Measurements from ENCODE around the gene FFAR1. TPM values are rescaled to one million over a fixed set of nuclear protein-coding genes. Genes with fewer than 3 reads are reported as not detected.

The FFAR1 gene, protein sequence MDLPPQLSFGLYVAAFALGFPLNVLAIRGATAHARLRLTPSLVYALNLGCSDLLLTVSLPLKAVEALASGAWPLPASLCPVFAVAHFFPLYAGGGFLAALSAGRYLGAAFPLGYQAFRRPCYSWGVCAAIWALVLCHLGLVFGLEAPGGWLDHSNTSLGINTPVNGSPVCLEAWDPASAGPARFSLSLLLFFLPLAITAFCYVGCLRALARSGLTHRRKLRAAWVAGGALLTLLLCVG (N-terminal part only)
- total RNA-seq, result not detected

DNA sequence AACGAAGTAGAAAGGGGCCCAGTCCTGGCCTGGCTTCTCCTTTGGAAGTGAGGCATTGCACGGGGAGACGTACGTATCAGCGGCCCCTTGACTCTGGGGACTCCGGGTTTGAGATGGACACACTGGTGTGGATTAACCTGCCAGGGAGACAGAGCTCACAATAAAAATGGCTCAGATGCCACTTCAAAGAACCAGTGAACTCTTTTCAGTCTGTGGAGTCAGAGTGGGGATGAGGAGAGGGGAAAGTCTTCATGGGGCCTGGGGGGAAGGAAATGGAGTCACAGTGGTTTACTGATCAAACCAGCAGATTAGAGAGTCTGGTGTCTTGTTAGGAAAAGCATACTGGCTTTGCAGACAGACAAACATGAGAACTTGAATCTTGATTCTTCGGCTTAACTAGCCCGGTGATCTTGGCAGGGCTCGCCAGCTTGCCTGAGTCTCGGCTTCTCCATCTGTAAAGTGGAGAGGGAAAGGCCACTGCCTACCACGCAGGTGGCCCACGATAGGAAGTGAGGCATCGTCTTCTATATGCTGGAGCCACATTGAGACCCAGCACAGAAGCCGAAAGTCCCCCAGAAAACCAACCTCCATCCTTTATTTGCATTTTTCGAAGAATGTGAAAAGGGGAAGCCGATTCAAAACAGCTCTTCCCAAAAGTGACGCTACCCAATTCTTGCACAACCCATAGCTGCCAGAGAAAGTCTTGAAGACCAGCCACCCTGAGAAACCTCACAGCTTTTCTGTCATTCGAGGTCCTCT, at the start of gene FFAR1:
TSS of gene FFAR1 (plus strand) at position 732 of the 759 bp plus-strand sequence. CDS start 3,650 bp downstream, outside the sequence.

DNA sequence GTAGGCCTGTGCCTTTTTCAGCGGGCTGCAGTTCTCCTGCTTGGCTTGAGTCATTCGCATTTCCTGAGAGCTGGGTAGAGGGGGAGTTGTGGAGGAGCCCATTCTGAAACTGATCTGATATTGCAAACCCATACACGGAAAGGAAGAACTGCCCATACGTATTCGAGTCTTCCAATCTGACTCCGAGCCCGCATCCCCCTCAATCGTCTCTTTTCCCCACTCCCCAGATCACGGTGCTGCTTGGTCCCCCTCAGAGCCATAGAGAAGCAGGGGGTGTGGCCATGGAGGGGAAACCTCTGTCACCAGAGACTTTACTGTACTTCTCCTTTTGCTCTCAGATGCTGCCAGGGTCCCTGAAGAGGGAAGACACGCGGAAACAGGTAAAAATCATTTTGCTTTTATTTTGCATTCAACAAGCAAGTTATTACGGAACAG, 18.8 kb upstream of the FFAR1 start, which contains the start of gene CD22:
TSS of gene CD22 (plus strand) at position 337 of the 435 bp plus-strand sequence. CDS start 2,854 bp downstream, outside the sequence.

DNA sequence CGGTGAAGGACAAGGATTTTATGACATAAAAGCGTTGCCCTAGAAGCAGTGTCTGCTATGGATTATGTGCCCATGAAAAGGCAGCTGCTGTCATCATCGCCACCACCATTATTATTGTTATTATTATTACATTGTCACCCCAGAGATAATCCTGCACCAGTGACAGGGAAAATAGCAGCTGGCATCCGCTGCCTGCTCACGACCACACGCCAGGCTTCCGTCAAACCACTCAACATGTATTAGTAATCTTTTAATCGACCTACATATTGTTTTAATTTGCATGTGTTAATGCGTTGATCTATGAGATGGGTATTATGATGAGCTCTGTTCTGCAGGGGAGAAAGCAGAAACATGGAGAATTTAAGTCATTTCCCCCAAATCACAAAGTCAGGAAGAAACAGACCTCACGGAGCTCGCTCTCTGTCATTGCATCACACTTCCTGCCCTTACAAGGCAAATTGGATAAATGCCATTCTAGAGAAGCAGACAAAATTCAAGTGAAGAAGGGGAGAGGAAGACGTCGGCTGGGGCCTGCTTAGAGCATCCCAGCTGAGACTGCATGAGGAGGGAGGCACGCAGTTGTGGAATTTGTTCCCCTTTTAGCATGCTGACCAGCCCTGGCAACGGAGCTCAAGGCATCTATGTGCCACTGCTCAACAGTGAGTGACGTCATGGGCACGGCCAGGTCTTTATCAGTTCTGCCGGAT, 10.3 kb downstream of the FFAR1 start, which contains the start of gene FFAR3:
TSS of gene FFAR3 (plus strand) at position 594 of the 707 bp plus-strand sequence. CDS start 431 bp downstream, outside the sequence.

DNA sequence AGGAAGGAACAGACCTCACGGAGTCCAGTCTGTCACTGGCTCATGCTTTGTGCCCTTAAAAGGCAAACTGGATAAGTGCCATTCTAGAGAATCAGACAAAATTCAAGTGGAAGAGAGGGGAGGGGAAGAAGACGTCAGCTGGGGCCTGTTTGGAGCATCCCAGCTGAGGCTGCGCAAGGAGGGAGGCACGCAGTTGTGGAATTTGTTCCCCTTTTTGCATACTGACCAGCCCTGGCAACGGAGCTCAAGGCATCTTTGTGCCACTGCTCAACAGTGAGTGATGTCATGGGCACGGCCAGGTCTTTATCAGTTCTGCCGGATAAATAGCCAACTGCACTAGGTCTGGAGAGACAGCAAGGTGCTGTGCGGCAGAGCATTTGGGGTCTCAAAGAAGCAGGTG, 23.0 kb downstream of the FFAR1 start, which contains the start of gene GPR42:
TSS of gene GPR42 (plus strand) at position 347 of the 400 bp plus-strand sequence. CDS start 292 bp downstream, outside the sequence.

Other genes with a start within 250 kb of the FFAR1 start
- gene FXYD3, start 232.1 kb upstream of the FFAR1 start, total RNA-seq, result 20.7 TPM
- 50.3 TPM for gene LGI4, start 212.8 kb upstream of the FFAR1 start, total RNA-seq
- 34.8 TPM for gene FXYD1, start 209.1 kb upstream of the FFAR1 start, total RNA-seq
- 8.3 TPM for gene FXYD7, start 204.6 kb upstream of the FFAR1 start, total RNA-seq
- gene FXYD5, start 193.2 kb upstream of the FFAR1 start, total RNA-seq, result 3.5 TPM
- gene FAM187B, start 119.2 kb upstream of the FFAR1 start, total RNA-seq, result not detected
- 12.9 TPM for gene LSR, start 98.9 kb upstream of the FFAR1 start, total RNA-seq
- gene USF2, start 78.9 kb upstream of the FFAR1 start, total RNA-seq, result 82.7 TPM
- not detected for gene HAMP, start 65.4 kb upstream of the FFAR1 start, total RNA-seq
- 1.2 TPM for gene MAG, start 55.7 kb upstream of the FFAR1 start, total RNA-seq
- 0.66 TPM for gene CD22, start 18.7 kb upstream of the FFAR1 start, total RNA-seq
- gene FFAR3, start 10.6 kb downstream of the FFAR1 start, total RNA-seq, result 0.44 TPM
- not detected for gene GPR42, start 23.2 kb downstream of the FFAR1 start, total RNA-seq
- not detected for gene FFAR2, start 100.4 kb downstream of the FFAR1 start, total RNA-seq
- not detected for gene KRTDAP, start 142.6 kb downstream of the FFAR1 start, total RNA-seq
- 31.8 TPM for gene DMKN, start 165.7 kb downstream of the FFAR1 start, total RNA-seq
- gene SBSN, start 180.4 kb downstream of the FFAR1 start, total RNA-seq, result 0.93 TPM
- gene GAPDHS, start 185.6 kb downstream of the FFAR1 start, total RNA-seq, result 0.38 TPM
- 49.3 TPM for gene TMEM147, start 197.7 kb downstream of the FFAR1 start, total RNA-seq
- not detected for gene ATP4A, start 215.8 kb downstream of the FFAR1 start, total RNA-seq
- gene PMIS2, start 238.3 kb downstream of the FFAR1 start, total RNA-seq, result not detected

All from camera-type eye (tissue), 1 donor.